H9 (cell line): ENCODE measurements around the gene SPARCL1. TPM values are rescaled to one million over a fixed set of nuclear protein-coding genes. Genes with fewer than 3 reads are reported as not detected.
"Not testable (repeated sequence)": the region's sequence is repeated elsewhere in the genome, so short reads cannot be mapped to it uniquely, and the experiment has no call there.

Experiments
- DNase-seq: peaks from one replicate; pipeline ENCODE4 v3.0.0-alpha.2; 2017
- H2AFZ ChIP-seq: one replicate; pipeline ENCODE4 v1.6.1; 2013; ENCODE audit warnings: mild to moderate bottlenecking, low read length, control low read depth, moderate library complexity
- H2AK5ac ChIP-seq: 2 replicates; pipeline ENCODE4 v1.6.1; 2013; ENCODE audit warnings: low read length, control low read depth, mixed read lengths; ENCODE audit not compliant: insufficient read length
- H2BK120ac ChIP-seq: one replicate; pipeline ENCODE4 v1.6.1; 2013; ENCODE audit warnings: low read depth, mild to moderate bottlenecking, low read length, control low read depth, inconsistent platforms; ENCODE audit not compliant: poor library complexity, severe bottlenecking
- H2BK12ac ChIP-seq: 2 replicates; pipeline ENCODE4 v1.6.1; 2013; ENCODE audit warnings: low read length, control low read depth, mixed read lengths, low read depth; ENCODE audit not compliant: insufficient read length
- H2BK15ac ChIP-seq: 2 replicates; pipeline ENCODE4 v1.6.1; 2013; ENCODE audit warnings: low read depth, low read length, control low read depth
- H2BK20ac ChIP-seq: one replicate; pipeline ENCODE4 v1.6.1; 2013; ENCODE audit warnings: low read depth, mild to moderate bottlenecking, low read length, control low read depth, inconsistent platforms; ENCODE audit not compliant: poor library complexity, severe bottlenecking
- H2BK5ac ChIP-seq: 2 replicates; pipeline ENCODE4 v1.6.1; 2013; ENCODE audit warnings: low read length, control low read depth, mixed read lengths; ENCODE audit not compliant: insufficient read length
- H3K14ac ChIP-seq: 2 replicates; pipeline ENCODE4 v1.6.1; 2013; ENCODE audit warnings: low read length, control low read depth; ENCODE audit not compliant: insufficient read depth
- H3K18ac ChIP-seq: 2 replicates; pipeline ENCODE4 v1.6.1; 2013; ENCODE audit warnings: low read depth, mild to moderate bottlenecking, mixed read lengths, low read length, control low read depth; ENCODE audit not compliant: insufficient read length
- H3K23ac ChIP-seq: 2 replicates; pipeline ENCODE4 v1.6.1; 2013; ENCODE audit warnings: low read length, control low read depth, mixed read lengths, low read depth; ENCODE audit not compliant: insufficient read length
- H3K23me2 ChIP-seq: 2 replicates; pipeline ENCODE4 v1.6.1; 2013; ENCODE audit warnings: low read depth, mild to moderate bottlenecking, mixed read lengths, low read length, control low read depth; ENCODE audit not compliant: insufficient read length, poor library complexity, severe bottlenecking
- H3K27ac ChIP-seq: 2 replicates; pipeline ENCODE4 v1.5.1; 2013; ENCODE audit warnings: low read length, control low read depth, mixed read lengths, low read depth; ENCODE audit not compliant: insufficient read length
- H3K27me3 ChIP-seq: 2 replicates; pipeline ENCODE4 v1.6.1; 2013; ENCODE audit warnings: low read length, control low read depth, inconsistent platforms; ENCODE audit not compliant: insufficient read depth
- H3K4ac ChIP-seq: 2 replicates; pipeline ENCODE4 v1.6.1; 2013; ENCODE audit warnings: low read depth, mild to moderate bottlenecking, control low read depth, inconsistent platforms, low read length, moderate library complexity
- H3K4me1 ChIP-seq: 2 replicates; pipeline ENCODE4 v1.6.1; 2013; ENCODE audit warnings: low read length, control low read depth, inconsistent platforms; ENCODE audit not compliant: insufficient read depth
- H3K4me2 ChIP-seq: 2 replicates; pipeline ENCODE4 v1.6.1; 2013; ENCODE audit warnings: low read length, control low read depth, mixed read lengths; ENCODE audit not compliant: insufficient read length, insufficient read depth
- H3K56ac ChIP-seq: 2 replicates; pipeline ENCODE4 v1.6.1; 2013; ENCODE audit warnings: low read depth, mild to moderate bottlenecking, mixed read lengths, low read length, control low read depth; ENCODE audit not compliant: insufficient read length
- H3K79me1 ChIP-seq: 2 replicates; pipeline ENCODE4 v1.6.1; 2013; ENCODE audit warnings: low read depth, mild to moderate bottlenecking, moderate library complexity, low read length, control low read depth, inconsistent platforms; ENCODE audit not compliant: insufficient read depth, poor library complexity, severe bottlenecking
- H3K79me2 ChIP-seq: 2 replicates; pipeline ENCODE4 v1.6.1; 2013; ENCODE audit warnings: low read length, control low read depth, inconsistent platforms; ENCODE audit not compliant: insufficient read depth
- H3K9ac ChIP-seq: 2 replicates; pipeline ENCODE4 v1.6.1; 2013; ENCODE audit warnings: low read length, control low read depth, mixed read lengths; ENCODE audit not compliant: insufficient read length; ENCODE audit errors: extremely low read depth
- H3K9me3 ChIP-seq: one replicate; pipeline ENCODE4 v1.6.1; 2013; ENCODE audit warnings: low read depth, low read length, inconsistent platforms; ENCODE audit not compliant: control insufficient read depth
- H3T11ph ChIP-seq: one replicate; pipeline ENCODE4 v1.6.1; 2013; ENCODE audit warnings: mild to moderate bottlenecking, low read length, control low read depth, inconsistent platforms
- H4K20me1 ChIP-seq: one replicate; pipeline ENCODE4 v1.6.1; 2013; ENCODE audit not compliant: control insufficient read depth, insufficient read length, insufficient read depth
- H4K5ac ChIP-seq: 2 replicates; pipeline ENCODE4 v1.6.1; 2013; ENCODE audit warnings: low read depth, mild to moderate bottlenecking, mixed read lengths, low read length, control low read depth; ENCODE audit not compliant: insufficient read length
- H4K8ac ChIP-seq: replicated peaks from 2 replicates; pipeline ENCODE4 v1.6.1; 2013; ENCODE audit warnings: low read length, control low read depth, mixed read lengths, low read depth; ENCODE audit not compliant: insufficient read length
- H4K91ac ChIP-seq: 2 replicates; pipeline ENCODE4 v1.6.1; 2013; ENCODE audit warnings: low read depth, mild to moderate bottlenecking, moderate library complexity, mixed read lengths, low read length, control low read depth; ENCODE audit not compliant: insufficient read length
- H3K27ac Mint-ChIP-seq, 3 experiments: 2 replicates in 2 of 3; 3 replicates in 1 of 3; pipeline ENCODE4 v1.8.0; 2020 to 2021; ENCODE audit warnings: mixed read lengths in 3 of 3, mild to moderate bottlenecking in 1 of 3, moderate library complexity in 1 of 3
- H3K27me3 Mint-ChIP-seq: 2 replicates; pipeline ENCODE4 v1.8.0; 2021; ENCODE audit warnings: low read depth, mild to moderate bottlenecking, moderate library complexity, mixed read lengths
- H3K36me3 Mint-ChIP-seq, 3 experiments: 2 replicates in 2 of 3; 3 replicates in 1 of 3; pipeline ENCODE4 v1.8.0; 2020 to 2021; ENCODE audit warnings: low read depth in 3 of 3, mixed read lengths in 3 of 3; ENCODE audit not compliant: insufficient read depth in 1 of 3
- H3K4me1 Mint-ChIP-seq, 2 experiments: 2 replicates each; pipeline ENCODE4 v1.8.0; 2020; ENCODE audit warnings: mixed read lengths in 2 of 2
- H3K4me3 Mint-ChIP-seq, 2 experiments: 2 replicates in 1 of 2; 3 replicates in 1 of 2; pipeline ENCODE4 v1.8.0; 2020 to 2021; ENCODE audit warnings: mild to moderate bottlenecking in 2 of 2, mixed read lengths in 2 of 2, moderate library complexity in 1 of 2
- H3K9me3 Mint-ChIP-seq, 2 experiments: 2 replicates in 1 of 2; 3 replicates in 1 of 2; pipeline ENCODE4 v1.8.0; 2020; ENCODE audit warnings: mild to moderate bottlenecking in 2 of 2, mixed read lengths in 2 of 2, moderate library complexity in 1 of 2
- WGBS: extraction: QIAGEN DNeasy Blood & Tissue Kit; methylation state at CpG from one replicate; pipeline ENCODE4 v1.1.7; 2013; ENCODE audit warnings: missing lambda C conversion rate, low lambda C conversion rate, mixed read lengths; ENCODE audit not compliant: insufficient read length; ENCODE audit errors: extremely low coverage; 5-methylcytosine and 5-hydroxymethylcytosine counted together
- total RNA-seq: library from RNA; stranded (reverse); gene quantifications from 2 replicates; pipeline ENCODE4 v1.2.1, GENCODE V29; 2021
- TF ChIP-seq, protein P1 (sequence below): fragments of 200-600 bp; sonication (generic); conservative IDR thresholded peaks from 3 replicates; pipeline ENCODE4 v1.8.0; 2021; ENCODE audit warnings: antibody characterized with exemption, mild to moderate bottlenecking

Gene SPARCL1
- total RNA-seq, 1 experiment from 2014 or later: 0.17 TPM

- no peak overlapping the region for H2BK12ac ChIP-seq
- no CpG with 5 or more reads among the region's 2 CpGs for WGBS
These were observed 39.5 kb downstream of the SPARCL1 start for GRCh38 chr4:87489678-87490077.

DNA sequence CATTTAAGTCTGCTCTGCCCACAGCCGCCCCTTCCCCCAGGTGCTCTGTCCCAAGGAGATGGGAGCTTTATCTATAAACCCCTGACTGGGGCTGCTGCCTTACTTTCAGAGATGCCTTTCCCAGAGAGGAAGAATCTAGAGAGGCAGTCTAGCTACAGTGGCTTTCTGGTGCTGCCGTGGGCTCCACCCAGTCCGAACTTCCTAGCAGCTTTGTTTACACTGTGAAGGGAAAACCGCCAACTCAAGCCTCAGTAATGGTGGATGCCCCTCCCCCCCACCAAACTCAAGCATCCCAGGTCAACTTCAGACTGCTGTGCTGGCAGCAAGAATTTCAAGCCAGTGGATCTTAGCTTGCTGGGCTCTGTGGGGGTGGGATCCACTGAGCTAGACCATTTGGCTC, 40.5 kb downstream of the SPARCL1 start:
- not testable (repeated sequence) for H3K4me3 Mint-ChIP-seq, H4K91ac ChIP-seq, H3K9ac ChIP-seq, H4K5ac ChIP-seq, DNase-seq, H3K27me3 ChIP-seq, H3K56ac ChIP-seq, H3K4me1 ChIP-seq, H3K4ac ChIP-seq, H3K14ac ChIP-seq, H3K27me3 Mint-ChIP-seq, H2BK120ac ChIP-seq, H3K23me2 ChIP-seq, H3K9me3 ChIP-seq, H2AFZ ChIP-seq, H2BK5ac ChIP-seq, H3K18ac ChIP-seq, H3K4me2 ChIP-seq, H3K27ac ChIP-seq, H3K23ac ChIP-seq, H3K79me2 ChIP-seq, H2AK5ac ChIP-seq, H3T11ph ChIP-seq, H4K20me1 ChIP-seq, H2BK15ac ChIP-seq, H3K27ac Mint-ChIP-seq, H2BK20ac ChIP-seq, H3K79me1 ChIP-seq, H4K8ac ChIP-seq, H2BK12ac ChIP-seq
- WGBS: no CpG with 5 or more reads among the region's 4 CpGs
- H3K9me3 Mint-ChIP-seq: peaks cover 20 to 32% of the 10 kb centered on the region in 2 experiments
- peaks cover 17 to 18% of the 10 kb centered on the region in 2 experiments for H3K4me1 Mint-ChIP-seq
- peaks cover 22 to 28% (median 24%) of the 10 kb centered on the region in 3 experiments for H3K36me3 Mint-ChIP-seq

More at GRCh38 chr4:87489678-87490077, 39.5 kb downstream of the SPARCL1 start:
- H3K56ac ChIP-seq: no peak overlapping the region
- H3K9me3 Mint-ChIP-seq: peaks cover 14 to 31% of the 10 kb centered on the region in 2 experiments
- H2BK15ac ChIP-seq: no peak overlapping the region
- peaks cover 5% of the 10 kb centered on the region; the same call in 1 of the 2 replicates for H3K4me1 ChIP-seq
- no peak overlapping the region for H4K8ac ChIP-seq
- H2AK5ac ChIP-seq: no peak overlapping the region
- no peak overlapping the region for H3K27ac ChIP-seq
- no peak overlapping the region for H2BK120ac ChIP-seq
- no peaks in the 10 kb centered on the region for H3K9me3 ChIP-seq
- TF ChIP-seq, protein P1, sequence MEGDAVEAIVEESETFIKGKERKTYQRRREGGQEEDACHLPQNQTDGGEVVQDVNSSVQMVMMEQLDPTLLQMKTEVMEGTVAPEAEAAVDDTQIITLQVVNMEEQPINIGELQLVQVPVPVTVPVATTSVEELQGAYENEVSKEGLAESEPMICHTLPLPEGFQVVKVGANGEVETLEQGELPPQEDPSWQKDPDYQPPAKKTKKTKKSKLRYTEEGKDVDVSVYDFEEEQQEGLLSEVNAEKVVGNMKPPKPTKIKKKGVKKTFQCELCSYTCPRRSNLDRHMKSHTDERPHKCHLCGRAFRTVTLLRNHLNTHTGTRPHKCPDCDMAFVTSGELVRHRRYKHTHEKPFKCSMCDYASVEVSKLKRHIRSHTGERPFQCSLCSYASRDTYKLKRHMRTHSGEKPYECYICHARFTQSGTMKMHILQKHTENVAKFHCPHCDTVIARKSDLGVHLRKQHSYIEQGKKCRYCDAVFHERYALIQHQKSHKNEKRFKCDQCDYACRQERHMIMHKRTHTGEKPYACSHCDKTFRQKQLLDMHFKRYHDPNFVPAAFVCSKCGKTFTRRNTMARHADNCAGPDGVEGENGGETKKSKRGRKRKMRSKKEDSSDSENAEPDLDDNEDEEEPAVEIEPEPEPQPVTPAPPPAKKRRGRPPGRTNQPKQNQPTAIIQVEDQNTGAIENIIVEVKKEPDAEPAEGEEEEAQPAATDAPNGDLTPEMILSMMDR: no peak
- H3K4ac ChIP-seq: no peak overlapping the region
- no peak overlapping the region for H3K4me3 Mint-ChIP-seq
- H3K27me3 Mint-ChIP-seq: no peaks in the 10 kb centered on the region; the same call in 1 of the 2 replicates
- H3K23me2 ChIP-seq: no peaks in the 10 kb centered on the region
- H2BK20ac ChIP-seq: no peak overlapping the region
- H3T11ph ChIP-seq: no peak overlapping the region
- H3K4me2 ChIP-seq: no peak overlapping the region
- no peak overlapping the region for H3K18ac ChIP-seq
- H3K27me3 ChIP-seq: no peaks in the 10 kb centered on the region; the same call in 1 of the 2 replicates
- H3K79me1 ChIP-seq: no peaks in the 10 kb centered on the region
- H3K79me2 ChIP-seq: no peaks in the 10 kb centered on the region
- H3K36me3 Mint-ChIP-seq: peaks cover 21 to 26% (median 24%) of the 10 kb centered on the region in 3 experiments
- H3K9ac ChIP-seq: no peak overlapping the region
- DNase-seq: no peak
- peaks cover 17 to 18% of the 10 kb centered on the region in 2 experiments for H3K4me1 Mint-ChIP-seq
- H4K5ac ChIP-seq: no peak overlapping the region
- no peak overlapping the region for H2BK5ac ChIP-seq
- H4K20me1 ChIP-seq: no peaks in the 10 kb centered on the region
- H2AFZ ChIP-seq: no peak overlapping the region
- no peak overlapping the region for H3K27ac Mint-ChIP-seq
- H4K91ac ChIP-seq: no peak overlapping the region
- H3K23ac ChIP-seq: no peak overlapping the region
- no peak overlapping the region for H3K14ac ChIP-seq
